ENCODE measurements around the gene SPHK2.
A peak's percentile ranks its signal among the peaks of the same experiment; 100 is the strongest.

SPHK2 gene

GRCh38 chr19:48637948-48638830, 18.9 kb downstream of the SPHK2 start (continued):
- no peak for TF ChIP-seq ZNF513 (tag by site-specific recombination; IDR thresholded peaks at IDR 0.05)
- TF ChIP-seq ELK4 (IDR thresholded peaks at IDR 0.05; ENCODE audit: borderline replicate concordance, low read depth, low read length): no peak
- TF ChIP-seq ZNF394 (tag by site-specific recombination; IDR thresholded peaks at IDR 0.05; ENCODE audit: borderline replicate concordance): no peak; the same call in 1 of the 2 replicates
- TF ChIP-seq HIC1 (tag by site-specific recombination; IDR thresholded peaks at IDR 0.05): no peak
- no peak for TF ChIP-seq PRDM1 (tag by site-specific recombination; IDR thresholded peaks at IDR 0.05)
- TF ChIP-seq ZNF843 (tag by site-specific recombination; IDR thresholded peaks at IDR 0.05): no peak; the same call in 1 of the 2 replicates
- no peak for TF ChIP-seq ZNF623 (tag by site-specific recombination; IDR thresholded peaks at IDR 0.05)
- TF ChIP-seq SP3 (tag by site-specific recombination; IDR thresholded peaks at IDR 0.05): no peak
- no peak for TF ChIP-seq ZNF560 (tag by site-specific recombination; IDR thresholded peaks at IDR 0.05; ENCODE audit: borderline replicate concordance)
- TF ChIP-seq ZNF837 (tag by site-specific recombination; IDR thresholded peaks at IDR 0.05): no peak
- peak; percentile 55 for TF ChIP-seq ZNF335 (tag by site-specific recombination; conservative IDR thresholded peaks at IDR 0.05)
- no peak for TF ChIP-seq ZBTB49 (tag by site-specific recombination; IDR thresholded peaks at IDR 0.05; ENCODE audit: low read depth)
- TF ChIP-seq ZNF221 (tag by site-specific recombination; IDR thresholded peaks at IDR 0.05; ENCODE audit: borderline replicate concordance): no peak
- TF ChIP-seq ZBTB1 (tag by site-specific recombination; IDR thresholded peaks at IDR 0.05): no peak
- no peak for TF ChIP-seq ZNF114 (tag by site-specific recombination; IDR thresholded peaks at IDR 0.05)
- no peak; the same call in 1 of the 2 replicates for TF ChIP-seq GLIS2 (tag by site-specific recombination; IDR thresholded peaks at IDR 0.05)
- TF ChIP-seq PRDM10 (tag by site-specific recombination; IDR thresholded peaks at IDR 0.05): peak; percentile 99
- TF ChIP-seq TRIM28 (IDR thresholded peaks at IDR 0.05; ENCODE audit: borderline replicate concordance, low read length): no peak
- TF ChIP-seq ZIC2 (tag by site-specific recombination; IDR thresholded peaks at IDR 0.05): no peak
- no peak for TF ChIP-seq IKZF3 (tag by site-specific recombination; IDR thresholded peaks at IDR 0.05)
- TF ChIP-seq ZNF133 (tag by site-specific recombination; IDR thresholded peaks at IDR 0.05): no peak
- TF ChIP-seq ZNF658 (tag by site-specific recombination; IDR thresholded peaks at IDR 0.05): no peak
- TF ChIP-seq BCL11B (tag by site-specific recombination; IDR thresholded peaks at IDR 0.05; ENCODE audit: low read depth): no peak
- TF ChIP-seq SETDB1 (IDR thresholded peaks at IDR 0.05; ENCODE audit: insufficient read length, low read length): no peak
- no peak for TF ChIP-seq ZNF311 (tag by site-specific recombination; IDR thresholded peaks at IDR 0.05; ENCODE audit: borderline replicate concordance)
- TF ChIP-seq ZNF391 (tag by site-specific recombination; IDR thresholded peaks at IDR 0.05; ENCODE audit: borderline replicate concordance, low read depth): no peak; the same call in 1 of the 2 replicates
- no peak for TF ChIP-seq ZNF639 (tag by site-specific recombination; IDR thresholded peaks at IDR 0.05)

All from HEK293 (cell line).